ENCODE data around the gene HAPSTR1. TPM values are rescaled to one million over a fixed set of nuclear protein-coding genes. Genes with fewer than 3 reads are reported as not detected.

HAPSTR1 gene
- total and polyA plus RNA-seq, 4 donors: 6.5 to 46.5 (median 17.7) TPM

GRCh38 chr16:9124908-9125584 lies 33.6 kb downstream of the HAPSTR1 start:
- Histone ChIP-seq H3K27me3 (ENCODE audit: control insufficient read depth in 4 of 4, insufficient read depth in 4 of 4, low read length in 3 of 4) (no peaks in the 10 kb centered on the region), H3K9me3 (ENCODE audit: control insufficient read depth in 4 of 4, low read length in 3 of 4) (no peaks in the 10 kb centered on the region), H3K4me1 (ENCODE audit: control insufficient read depth in 4 of 4, insufficient read depth in 4 of 4, low read length in 3 of 4) (peaks cover 0 to 1% (median 0%) of the 10 kb centered on the region in 4 donors), H3K9ac (ENCODE audit: low read depth in 1 of 2, low read length in 2 of 2) (no peak overlapping the region), H3K36me3 (ENCODE audit: control insufficient read depth in 4 of 4, insufficient read depth in 3 of 4, low read depth in 1 of 4, low read length in 3 of 4) (peaks cover 0 to 3% (median 1%) of the 10 kb centered on the region in 4 donors), H3K4me3 (ENCODE audit: low read depth in 1 of 3, low read length in 3 of 3) (no peak overlapping the region), H3K27ac (ENCODE audit: low read depth in 1 of 2, low read length in 2 of 2) (no peak overlapping the region)
- no peak for TF ChIP-seq NR2F2 (IDR thresholded peaks at IDR 0.05)
- DNase-seq (ENCODE audit: low spot score): no peak
- 78% methylated on average over 12 of the region's 12 CpGs for WGBS

- H3K27ac ChIP-seq (ENCODE audit: low read depth in 1 of 2, low read length in 2 of 2): no peak overlapping the region
These were observed 34.4 kb downstream of the HAPSTR1 start for GRCh38 chr16:9125658-9126505.

More at GRCh38 chr16:9125658-9126505, 34.4 kb downstream of the HAPSTR1 start:
- H3K9me3 ChIP-seq (ENCODE audit: control insufficient read depth in 4 of 4, low read length in 3 of 4): no peaks in the 10 kb centered on the region
- H3K36me3 ChIP-seq (ENCODE audit: control insufficient read depth in 4 of 4, insufficient read depth in 3 of 4, low read depth in 1 of 4, low read length in 3 of 4): peaks cover 0 to 3% (median 1%) of the 10 kb centered on the region in 4 donors
- no peak overlapping the region for H3K9ac ChIP-seq (ENCODE audit: low read depth in 1 of 2, low read length in 2 of 2)
- TF ChIP-seq NR2F2 (IDR thresholded peaks at IDR 0.05) (no peak), YY1 (IDR thresholded peaks at IDR 0.05) (no peak), FOXA2 (IDR thresholded peaks at IDR 0.05) (no peak), CTCF (IDR thresholded peaks at IDR 0.05; ENCODE audit: low read depth, low read length, missing input control) (no peak), ATF3 (IDR thresholded peaks at IDR 0.05) (no peak), SP1 (IDR thresholded peaks at IDR 0.05) (no peak), REST (IDR thresholded peaks at IDR 0.05) (no peak), RXRA (IDR thresholded peaks at IDR 0.05) (no peak), RAD21 (IDR thresholded peaks at IDR 0.05) (no peak), FOXA1 (IDR thresholded peaks at IDR 0.05) (no peak), MAX (IDR thresholded peaks at IDR 0.05) (no peak), GABPA (IDR thresholded peaks at IDR 0.05 in 1 of 2, conservative IDR thresholded peaks at IDR 0.05 in 1 of 2) (no peak), HNF4A (conservative IDR thresholded peaks at IDR 0.05) (no peak), TAF1 (conservative IDR thresholded peaks at IDR 0.05) (no peak), EGR1 (IDR thresholded peaks at IDR 0.05; ENCODE audit: low read depth in 2 of 2) (no peak), JUND (IDR thresholded peaks at IDR 0.05) (no peak), HNF4G (IDR thresholded peaks at IDR 0.05) (no peak), ZBTB33 (IDR thresholded peaks at IDR 0.05) (no peak)
- H3K27me3 ChIP-seq (ENCODE audit: control insufficient read depth in 4 of 4, insufficient read depth in 4 of 4, low read length in 3 of 4): no peaks in the 10 kb centered on the region
- no peak for DNase-seq (ENCODE audit: low spot score)
- WGBS: 92% methylated on average over 17 of the region's 17 CpGs
- H3K4me1 ChIP-seq (ENCODE audit: control insufficient read depth in 4 of 4, insufficient read depth in 4 of 4, low read length in 3 of 4): peaks cover 0 to 1% (median 0%) of the 10 kb centered on the region in 4 donors
- no peak overlapping the region for H3K4me3 ChIP-seq (ENCODE audit: low read depth in 1 of 3, low read length in 3 of 3)

Measured in liver (tissue), 9 donors.